GM11168 (cell line): ENCODE data around the gene DEPDC1.
"Not testable (repeated sequence)": the region's sequence is repeated elsewhere in the genome, so short reads cannot be mapped to it uniquely, and the experiment has no call there.

Experiments used
- in situ Hi-C: fragments of 300-500 bp; cut with MboI; formaldehyde crosslinking; loops from one replicate; pipeline ENCODE4 v1.12.0; 2022; ENCODE audit warnings: low sequenced_read_pairs; ENCODE audit not compliant: unreplicated experiment

The DEPDC1 gene

DNA sequence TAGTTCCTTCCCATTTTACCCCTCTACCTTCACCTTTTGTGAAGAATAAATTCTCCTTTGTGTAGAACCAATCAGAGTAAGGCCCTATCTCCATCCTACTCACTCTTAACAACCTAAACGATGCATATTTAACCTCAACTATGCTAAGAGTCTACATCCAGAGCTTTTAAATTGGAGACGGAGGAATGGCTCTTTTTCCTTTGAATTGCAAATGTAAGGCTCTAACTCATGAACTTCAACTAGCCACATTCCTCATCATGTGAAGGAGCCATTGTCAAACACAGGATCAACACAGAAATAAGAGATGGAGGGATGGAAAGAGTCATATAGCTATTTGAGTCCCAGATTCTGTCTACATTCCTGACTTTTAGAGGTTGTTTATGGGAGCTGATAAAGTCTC lies 18.2 kb downstream of the DEPDC1 start:
- in situ Hi-C loops: no loop called here

- in situ Hi-C loops: not testable (repeated sequence)
These were observed 20.3 kb downstream of the DEPDC1 start for GRCh38 chr1:68476626-68477025.

DNA sequence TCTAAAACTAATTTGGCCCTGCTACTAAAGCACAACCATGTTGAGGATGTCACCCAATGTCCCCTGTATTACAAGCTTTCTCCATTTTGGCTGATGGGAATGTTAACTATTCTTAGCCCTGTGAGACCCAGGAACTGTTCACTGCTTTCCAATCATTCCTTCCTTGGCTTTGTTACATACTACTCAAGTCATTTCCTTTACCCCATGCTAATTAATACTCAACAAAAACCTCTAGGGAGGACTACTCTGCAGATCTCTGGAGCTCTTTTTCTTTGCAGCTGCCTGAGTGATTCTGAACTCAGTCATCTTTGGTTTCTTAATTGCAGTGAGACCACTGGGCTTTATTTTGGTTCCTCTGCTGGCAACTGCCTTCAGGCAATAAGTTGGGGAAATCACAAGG lies 23.8 kb downstream of the DEPDC1 start:
- in situ Hi-C loops: no loop called here

DNA sequence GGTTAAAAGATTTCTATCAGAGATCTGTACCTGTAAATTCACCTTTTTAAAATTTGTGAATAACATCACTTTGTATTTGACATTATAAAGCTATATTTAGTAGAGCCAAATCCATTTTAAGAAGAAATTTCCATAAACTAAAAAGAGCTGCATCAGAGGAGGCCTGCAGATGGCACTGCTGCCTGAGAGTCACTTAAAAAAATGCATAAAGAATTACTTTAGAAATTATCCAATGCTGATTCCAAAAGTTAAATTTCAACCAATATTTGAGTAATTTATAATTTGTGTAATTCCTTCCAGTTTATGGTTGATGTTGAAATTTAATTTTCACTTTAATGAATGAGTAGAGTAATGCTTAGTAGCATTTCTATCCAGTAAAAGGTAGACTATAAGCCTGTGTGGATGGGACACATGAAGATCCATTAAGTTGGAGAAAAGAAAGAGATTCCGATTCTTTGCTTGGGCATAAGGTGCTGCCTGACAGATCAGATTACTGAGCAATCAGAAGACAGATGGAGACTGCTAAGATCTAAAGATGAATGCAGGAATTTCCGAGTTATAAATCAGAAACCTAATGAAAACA lies 26.4 kb downstream of the DEPDC1 start:
- in situ Hi-C loops: no loop called here

DNA sequence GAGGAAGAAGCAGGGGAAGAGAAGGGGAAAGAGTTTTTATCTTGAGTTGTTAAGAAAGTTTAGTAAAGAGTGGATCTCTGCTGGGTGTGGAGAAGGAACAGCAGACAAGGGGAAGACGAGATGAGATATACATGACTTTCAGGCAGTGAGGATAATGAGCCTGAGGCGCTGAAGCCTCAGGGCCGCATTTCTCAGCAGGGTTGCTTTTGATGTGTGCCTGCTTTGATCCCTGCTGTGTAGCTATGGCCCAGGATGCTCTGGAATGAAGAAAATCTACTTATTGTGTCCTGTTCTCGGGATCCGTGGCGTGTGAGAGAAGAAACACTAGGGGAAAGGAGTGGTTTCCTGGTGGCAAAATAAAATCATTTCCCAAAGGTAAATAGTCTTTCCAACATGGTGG lies 32.0 kb downstream of the DEPDC1 start:
- in situ Hi-C loops: no loop called here

DNA sequence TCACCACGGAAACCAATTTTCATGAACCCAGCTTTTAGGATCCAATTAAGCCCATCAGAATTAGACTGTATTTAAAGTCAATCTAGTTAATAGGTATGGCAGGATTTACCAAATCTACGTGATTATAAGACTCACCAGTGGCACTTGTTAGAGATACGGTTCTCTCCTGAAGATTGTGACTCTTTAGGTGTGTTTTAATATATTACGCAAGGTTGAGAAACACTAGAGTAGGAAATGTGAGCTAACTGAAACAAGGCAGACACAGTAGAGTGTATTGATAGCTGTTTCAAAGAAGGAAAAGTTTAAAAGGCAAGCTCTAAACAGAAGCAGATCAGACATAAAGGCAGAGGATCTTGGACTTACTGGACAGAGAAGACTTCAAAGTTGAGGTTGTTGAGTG lies 35.9 kb downstream of the DEPDC1 start:
- in situ Hi-C loops: no loop called here

- in situ Hi-C loops: no loop called here
These were observed 37.1 kb downstream of the DEPDC1 start for GRCh38 chr1:68459796-68460195.

- in situ Hi-C loops: no loop called here
These were observed 37.8 kb downstream of the DEPDC1 start for GRCh38 chr1:68459091-68459490.

GRCh38 chr1:68456202-68456601 lies 40.7 kb downstream of the DEPDC1 start:
- in situ Hi-C loops: no loop called here

GRCh38 chr1:68454534-68454933 lies 42.3 kb downstream of the DEPDC1 start:
- in situ Hi-C loops: no loop called here

DNA sequence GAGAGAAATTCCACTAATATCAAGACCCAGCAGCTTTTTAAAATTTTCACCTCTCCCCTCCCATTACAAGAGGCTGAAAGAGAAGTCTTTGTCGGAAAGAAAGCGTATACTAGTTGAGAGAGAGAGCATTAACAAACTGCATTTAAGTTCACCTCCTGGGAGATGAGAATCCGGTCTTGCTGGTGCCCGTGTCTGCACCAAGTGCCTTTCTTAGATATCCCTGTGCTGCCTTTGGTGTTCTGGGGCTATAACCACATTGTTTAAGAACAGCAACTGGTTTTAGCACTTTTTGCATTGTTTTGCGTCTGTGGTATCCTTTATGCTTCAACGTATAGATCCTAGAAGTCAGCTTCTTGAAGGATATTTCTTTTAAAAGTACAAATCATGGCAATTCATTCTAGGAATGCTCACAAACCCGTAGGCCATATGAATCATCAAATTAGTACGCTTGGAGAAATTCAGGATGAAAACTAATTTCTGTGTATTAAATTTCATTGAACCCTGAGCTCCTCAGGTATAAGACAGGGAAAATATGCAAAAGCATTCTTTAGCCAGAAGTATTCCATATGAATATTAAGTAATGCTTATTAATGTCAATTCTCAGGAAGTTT lies 43.7 kb downstream of the DEPDC1 start:
- in situ Hi-C loops: no loop called here

DNA sequence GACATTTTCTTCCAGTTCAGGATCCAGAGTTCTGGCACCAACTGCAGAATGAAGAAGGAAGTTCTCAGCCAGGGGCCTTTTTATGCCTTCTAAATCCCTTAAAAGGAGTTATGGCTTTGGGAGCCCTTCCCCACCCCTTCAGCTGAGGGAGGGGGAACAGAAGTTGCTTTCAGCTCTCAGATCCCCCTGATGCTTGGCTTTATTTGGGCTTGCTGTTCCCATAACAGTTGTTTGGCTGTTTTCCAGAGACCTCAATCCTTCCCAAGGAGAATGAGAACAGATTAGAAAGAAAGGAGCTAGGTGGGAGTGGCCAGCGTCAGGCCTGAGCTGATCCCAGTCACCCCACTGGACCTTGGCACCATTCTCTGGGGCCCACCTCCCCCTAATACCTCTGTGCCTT lies 47.0 kb downstream of the DEPDC1 start, which contains the start of gene RPE65:
TSS of gene RPE65 (minus strand) at position 54 of the 400 bp plus-strand sequence. CDS start at position 5, 49 bp downstream.
- in situ Hi-C loops: no loop called here

DNA sequence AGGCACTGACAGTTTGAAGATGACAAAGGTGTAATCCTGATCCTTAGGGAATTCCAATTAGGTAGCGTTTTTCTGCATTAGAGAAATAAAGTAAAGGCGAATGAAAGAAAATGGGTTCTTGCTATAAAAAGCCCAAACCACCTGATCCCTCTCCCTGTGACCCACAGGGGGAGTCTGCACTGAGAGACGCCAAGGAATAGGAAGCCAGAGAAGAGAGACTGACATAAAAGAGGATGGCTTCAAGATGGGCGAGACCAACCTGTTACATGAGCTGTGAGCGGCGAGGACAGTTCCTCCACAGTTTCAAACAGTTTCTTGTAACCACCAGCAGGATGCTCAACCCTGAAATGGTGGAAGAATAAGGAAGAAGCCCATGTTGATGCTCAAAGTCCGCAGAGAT lies 48.5 kb downstream of the DEPDC1 start:
- in situ Hi-C loops: no loop called here

DNA sequence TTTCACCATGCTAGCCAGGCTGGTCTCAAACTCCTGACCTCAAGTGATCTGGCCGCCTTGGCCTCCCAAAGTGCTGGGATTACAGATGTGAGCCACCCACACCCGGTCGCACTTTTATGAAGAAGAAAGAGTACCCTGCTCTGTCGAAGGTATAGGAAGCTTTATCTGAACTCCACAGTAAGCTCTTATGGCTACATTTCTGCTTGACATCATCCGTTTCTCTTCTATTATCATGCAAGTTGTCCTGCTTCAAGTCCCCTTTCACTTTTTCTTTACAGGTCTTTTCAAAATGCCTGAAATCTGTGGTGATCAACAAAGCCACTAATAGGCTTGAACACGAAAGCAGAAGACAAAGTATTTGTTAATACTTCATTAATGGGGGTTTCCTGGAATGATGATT lies 51.2 kb downstream of the DEPDC1 start:
- in situ Hi-C loops: no loop called here

- in situ Hi-C loops: loop anchor here (5.0 kb wide), 1 partner anchor 321 kb away; no protein-coding TSS in a partner anchor
These were observed 53.9 kb downstream of the DEPDC1 start for GRCh38 chr1:68442822-68443556.

DNA sequence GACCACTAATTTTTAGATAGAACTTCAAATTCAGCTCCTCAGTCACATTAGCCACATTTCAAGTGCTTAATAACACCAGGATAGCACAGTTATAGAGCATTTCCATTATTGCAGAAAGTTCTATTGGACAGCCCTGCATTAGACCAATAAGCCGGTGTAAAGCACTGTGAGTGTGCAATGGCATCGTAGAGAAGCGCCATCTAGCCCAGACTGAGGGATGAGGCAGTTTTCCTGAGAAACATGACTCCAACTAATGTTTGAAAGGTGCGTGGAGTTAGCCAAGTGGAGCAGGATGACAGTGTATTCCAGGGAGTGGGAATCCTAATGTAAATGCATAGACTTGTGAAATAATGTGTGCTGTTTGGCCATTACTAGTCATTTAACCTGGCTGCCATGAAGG lies 54.9 kb downstream of the DEPDC1 start:
- in situ Hi-C loops: loop anchor here (5.0 kb wide), 1 partner anchor 320 kb away; no protein-coding TSS in a partner anchor

GRCh38 chr1:68438310-68438709 lies 58.6 kb downstream of the DEPDC1 start:
- in situ Hi-C loops: no loop called here

DNA sequence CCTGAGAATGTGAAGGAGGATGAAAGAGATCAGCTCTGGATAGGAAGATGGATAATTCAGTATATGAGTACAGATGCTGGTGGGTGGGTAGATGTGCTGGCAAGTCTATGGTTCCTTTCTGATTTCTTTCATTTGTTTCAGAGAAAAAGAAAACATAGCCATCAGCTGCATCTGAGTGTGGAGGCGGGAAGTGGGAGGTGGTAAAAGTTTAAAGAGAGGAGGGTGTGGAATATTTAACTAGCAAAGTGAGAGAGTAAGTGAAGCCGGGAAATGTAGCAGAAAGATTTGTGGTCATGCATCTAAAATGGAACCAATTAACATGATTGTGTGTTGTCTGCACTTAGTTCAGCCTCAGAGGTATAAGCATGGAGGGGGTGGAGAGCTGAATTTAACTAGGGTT lies 63.5 kb downstream of the DEPDC1 start:
- in situ Hi-C loops: no loop called here

GRCh38 chr1:68431076-68431475 lies 65.8 kb downstream of the DEPDC1 start:
- in situ Hi-C loops: no loop called here

DNA sequence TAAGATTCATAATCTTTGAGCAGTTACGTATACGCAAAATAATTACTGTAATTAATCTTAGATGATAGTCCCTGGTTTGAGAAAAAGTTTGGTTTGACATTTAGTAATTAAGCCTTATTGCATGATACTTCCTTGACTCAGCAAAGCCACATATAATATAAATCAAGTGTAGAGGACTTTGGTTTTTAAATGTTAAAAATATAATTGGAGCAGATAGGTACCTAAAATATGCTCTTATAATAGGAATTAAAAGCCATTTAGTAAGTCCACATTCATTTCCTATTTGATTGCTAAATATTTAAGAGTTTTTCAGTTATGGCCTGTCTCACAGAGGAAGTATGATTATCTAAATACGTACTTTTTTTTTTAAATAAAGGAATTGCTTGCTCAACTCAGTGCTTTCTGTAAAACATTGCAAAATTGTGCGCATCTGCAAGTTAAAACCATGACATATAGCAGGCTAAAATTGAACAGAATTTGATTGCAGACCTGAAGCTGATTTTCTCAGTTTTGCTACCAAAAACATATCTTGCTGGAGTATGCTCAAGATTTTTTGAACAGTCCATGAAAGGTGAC lies 67.6 kb downstream of the DEPDC1 start:
- in situ Hi-C loops: no loop called here

DNA sequence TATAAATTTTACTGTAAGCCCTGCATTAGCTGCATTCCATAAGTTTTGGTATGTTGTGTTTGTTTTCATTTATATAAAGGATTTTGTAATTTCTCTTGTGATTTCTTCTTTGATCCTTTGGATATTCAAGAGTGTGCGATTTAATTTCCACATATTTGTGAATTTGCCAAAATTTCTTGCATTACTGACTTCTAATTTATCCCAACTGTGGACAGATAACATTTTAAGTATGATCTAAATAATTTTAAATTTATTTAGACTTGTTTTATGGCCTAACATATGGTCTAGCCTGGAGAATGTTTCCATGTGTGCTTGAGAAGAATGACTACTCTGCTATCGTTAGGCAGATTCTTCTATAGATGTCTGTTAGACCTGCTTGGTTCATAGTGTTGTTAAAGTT lies 70.3 kb downstream of the DEPDC1 start:
- in situ Hi-C loops: no loop called here
